ENCODE results near the gene DHX38.

Gene DHX38

DNA sequence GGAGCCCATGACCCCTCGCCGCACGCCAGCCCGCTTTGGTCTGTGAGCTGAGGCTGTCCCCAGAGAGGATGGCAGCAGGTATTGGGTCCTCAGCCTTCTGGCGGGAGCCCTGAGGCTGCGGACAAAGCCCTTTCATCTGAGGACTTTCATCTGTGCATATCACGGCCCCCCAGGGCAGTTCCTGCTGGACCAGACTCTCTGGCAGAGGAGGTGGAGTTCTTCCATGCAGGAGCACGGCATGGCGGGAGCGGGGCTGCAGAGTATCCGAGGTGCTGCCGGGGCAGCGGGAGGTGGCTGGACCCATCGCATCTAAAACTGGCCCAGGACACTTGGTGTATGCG, 18.8 kb downstream of the DHX38 start:
- no peak for DNase-seq (ENCODE audit: extremely low read depth, low read depth)
- TF ChIP-seq, protein P1, sequence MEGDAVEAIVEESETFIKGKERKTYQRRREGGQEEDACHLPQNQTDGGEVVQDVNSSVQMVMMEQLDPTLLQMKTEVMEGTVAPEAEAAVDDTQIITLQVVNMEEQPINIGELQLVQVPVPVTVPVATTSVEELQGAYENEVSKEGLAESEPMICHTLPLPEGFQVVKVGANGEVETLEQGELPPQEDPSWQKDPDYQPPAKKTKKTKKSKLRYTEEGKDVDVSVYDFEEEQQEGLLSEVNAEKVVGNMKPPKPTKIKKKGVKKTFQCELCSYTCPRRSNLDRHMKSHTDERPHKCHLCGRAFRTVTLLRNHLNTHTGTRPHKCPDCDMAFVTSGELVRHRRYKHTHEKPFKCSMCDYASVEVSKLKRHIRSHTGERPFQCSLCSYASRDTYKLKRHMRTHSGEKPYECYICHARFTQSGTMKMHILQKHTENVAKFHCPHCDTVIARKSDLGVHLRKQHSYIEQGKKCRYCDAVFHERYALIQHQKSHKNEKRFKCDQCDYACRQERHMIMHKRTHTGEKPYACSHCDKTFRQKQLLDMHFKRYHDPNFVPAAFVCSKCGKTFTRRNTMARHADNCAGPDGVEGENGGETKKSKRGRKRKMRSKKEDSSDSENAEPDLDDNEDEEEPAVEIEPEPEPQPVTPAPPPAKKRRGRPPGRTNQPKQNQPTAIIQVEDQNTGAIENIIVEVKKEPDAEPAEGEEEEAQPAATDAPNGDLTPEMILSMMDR (IDR thresholded peaks at IDR 0.05; ENCODE audit: low read depth, low read length) = no peak

DNA sequence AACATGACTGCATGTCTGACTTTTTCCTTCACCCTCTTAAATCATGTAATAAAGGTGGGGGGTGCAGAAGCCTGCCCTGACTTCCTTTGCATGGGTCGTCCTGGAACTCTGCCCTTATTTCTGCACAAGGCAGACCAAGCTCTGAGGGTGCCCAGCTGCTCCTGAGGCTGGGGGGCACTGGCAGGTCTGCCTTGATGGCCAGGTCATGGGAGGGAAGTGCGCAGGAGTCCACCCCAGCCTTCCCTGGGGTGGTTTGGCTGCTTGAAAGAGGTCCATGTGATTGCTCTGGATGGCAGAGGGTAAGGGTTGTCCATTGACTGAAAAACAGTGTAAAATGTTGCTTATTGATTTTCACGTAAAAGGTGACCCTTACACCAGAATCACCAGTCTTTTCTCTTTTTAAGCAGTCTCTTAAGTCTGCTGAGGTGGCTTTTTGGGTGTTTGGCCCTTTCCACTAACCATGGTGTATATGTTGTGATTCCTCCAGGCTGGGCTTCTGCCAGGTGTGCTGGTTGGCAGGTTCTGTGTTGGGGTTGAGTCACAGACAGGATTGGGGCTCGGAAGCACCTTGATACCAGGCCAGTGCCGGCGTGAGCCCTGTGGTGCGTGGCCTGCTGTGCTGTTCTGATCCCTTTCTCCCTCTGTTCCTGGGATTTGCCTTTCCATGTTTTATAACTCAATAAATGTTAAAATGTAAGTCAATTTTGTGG, 19.4 kb downstream of the DHX38 start:
- no peak for DNase-seq (ENCODE audit: extremely low read depth, low read depth)
- TF ChIP-seq, protein P1 (IDR thresholded peaks at IDR 0.05; ENCODE audit: low read depth, low read length) = no peak

DNA sequence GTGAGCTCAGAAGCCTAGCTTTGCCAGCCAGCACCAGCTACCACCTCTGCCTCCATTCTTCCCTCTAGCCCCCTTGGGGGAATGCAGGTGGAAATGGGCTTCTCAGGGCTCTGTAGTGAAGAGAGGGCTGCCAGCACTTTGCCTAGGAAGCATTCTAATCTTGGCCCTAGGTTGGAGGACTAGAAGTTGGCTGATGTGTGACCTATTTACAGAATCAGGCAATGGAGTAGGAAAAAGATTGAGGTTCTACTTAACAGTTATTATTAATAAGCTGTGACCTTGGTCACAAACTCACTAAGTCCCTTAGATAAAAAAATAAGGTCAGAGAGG, 19.9 kb downstream of the DHX38 start:
- no peak for DNase-seq (ENCODE audit: extremely low read depth, low read depth)
- TF ChIP-seq, protein P1 (IDR thresholded peaks at IDR 0.05; ENCODE audit: low read depth, low read length) = no peak

DNA sequence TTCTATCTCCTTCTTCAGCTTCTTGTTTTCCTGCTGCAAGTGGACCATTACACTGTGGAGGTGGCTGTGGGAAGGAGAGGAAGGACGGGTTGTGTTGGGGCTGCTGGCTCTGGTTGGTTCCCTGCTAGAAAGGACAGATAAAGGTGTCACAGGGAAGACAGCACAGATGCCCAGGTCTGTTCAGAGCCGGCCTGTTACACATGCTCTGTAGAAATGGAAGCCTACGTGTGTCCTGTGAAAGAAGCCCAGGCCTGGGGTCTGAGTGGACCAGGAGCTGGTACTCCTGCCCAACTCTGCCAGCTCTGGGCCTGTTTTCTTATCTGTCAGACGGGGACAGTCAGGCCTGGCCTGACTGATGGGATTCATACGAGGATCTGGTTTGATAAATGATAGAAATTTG, 26.4 kb downstream of the DHX38 start:
- TF ChIP-seq, protein P1 (IDR thresholded peaks at IDR 0.05; ENCODE audit: low read depth, low read length) = no peak
- DNase-seq (ENCODE audit: extremely low read depth, low read depth) = no peak

DNA sequence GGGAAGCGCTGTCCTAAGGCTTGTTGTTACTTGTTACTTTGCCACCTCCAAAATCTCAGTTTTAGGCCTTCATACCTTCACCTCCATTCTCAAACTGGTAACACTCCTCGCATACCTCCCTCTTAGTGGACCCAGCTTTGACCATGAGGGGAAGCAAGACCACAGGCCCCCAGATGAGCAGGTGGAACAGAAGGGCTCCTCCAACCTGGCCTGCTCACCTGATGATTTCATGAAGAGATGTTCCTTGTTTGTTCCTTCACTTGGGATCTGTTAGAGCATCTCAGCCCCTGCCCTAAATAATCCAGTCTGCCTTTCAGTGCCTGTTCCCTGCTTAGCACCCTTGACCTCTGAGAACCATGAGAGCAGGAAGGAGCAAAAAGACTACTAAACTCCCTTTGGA, 28.7 kb downstream of the DHX38 start:
- TF ChIP-seq, protein P1 (IDR thresholded peaks at IDR 0.05; ENCODE audit: low read depth, low read length) = no peak
- no peak for DNase-seq (ENCODE audit: extremely low read depth, low read depth)

DNA sequence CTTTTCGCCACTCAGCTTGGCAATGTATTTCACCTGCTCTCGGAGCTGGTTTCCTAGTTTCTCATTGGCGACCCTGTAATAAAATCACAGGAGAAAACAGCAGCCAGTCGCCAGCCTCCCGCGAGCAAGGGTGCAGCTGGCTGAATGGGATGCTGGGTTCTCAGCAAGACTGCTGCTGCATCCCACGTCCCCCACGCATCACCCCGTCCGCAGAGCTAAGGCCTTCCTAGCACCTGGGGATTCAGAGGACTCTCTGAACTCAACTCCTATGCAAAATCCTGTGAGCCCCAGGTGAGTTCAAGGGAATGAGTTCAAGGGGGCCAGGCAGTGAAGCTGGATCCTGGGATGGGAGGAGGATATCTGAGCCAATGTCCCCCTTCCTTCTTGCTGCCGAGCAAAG, 29.3 kb downstream of the DHX38 start:
- no peak for DNase-seq (ENCODE audit: extremely low read depth, low read depth)
- TF ChIP-seq, protein P1 (IDR thresholded peaks at IDR 0.05; ENCODE audit: low read depth, low read length) = no peak

DNA sequence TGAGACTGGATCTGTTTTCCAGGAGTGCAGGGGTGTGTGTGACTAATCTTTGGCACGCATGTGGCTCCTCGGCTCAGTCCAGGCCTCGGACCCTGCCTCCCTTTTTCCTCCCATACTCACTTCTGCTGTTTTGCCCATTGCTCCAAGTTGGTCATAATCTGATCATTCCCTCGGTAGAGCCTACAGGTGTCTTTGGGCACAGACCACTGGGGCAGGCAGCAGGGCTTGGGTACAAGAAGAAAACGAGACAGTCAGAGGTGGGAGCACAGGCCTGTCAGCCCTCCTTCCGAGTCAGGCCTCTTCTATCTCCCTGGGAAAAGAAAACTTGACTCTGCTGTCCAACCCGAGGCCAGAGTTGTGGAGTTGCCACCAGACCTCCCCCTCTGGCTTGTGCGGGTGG, 29.8 kb downstream of the DHX38 start:
- DNase-seq (ENCODE audit: extremely low read depth, low read depth) = no peak
- TF ChIP-seq, protein P1 (IDR thresholded peaks at IDR 0.05; ENCODE audit: low read depth, low read length) = no peak

Data from AG09319 (cell line).